ENCODE results near the gene MYBPH.

The MYBPH gene

DNA sequence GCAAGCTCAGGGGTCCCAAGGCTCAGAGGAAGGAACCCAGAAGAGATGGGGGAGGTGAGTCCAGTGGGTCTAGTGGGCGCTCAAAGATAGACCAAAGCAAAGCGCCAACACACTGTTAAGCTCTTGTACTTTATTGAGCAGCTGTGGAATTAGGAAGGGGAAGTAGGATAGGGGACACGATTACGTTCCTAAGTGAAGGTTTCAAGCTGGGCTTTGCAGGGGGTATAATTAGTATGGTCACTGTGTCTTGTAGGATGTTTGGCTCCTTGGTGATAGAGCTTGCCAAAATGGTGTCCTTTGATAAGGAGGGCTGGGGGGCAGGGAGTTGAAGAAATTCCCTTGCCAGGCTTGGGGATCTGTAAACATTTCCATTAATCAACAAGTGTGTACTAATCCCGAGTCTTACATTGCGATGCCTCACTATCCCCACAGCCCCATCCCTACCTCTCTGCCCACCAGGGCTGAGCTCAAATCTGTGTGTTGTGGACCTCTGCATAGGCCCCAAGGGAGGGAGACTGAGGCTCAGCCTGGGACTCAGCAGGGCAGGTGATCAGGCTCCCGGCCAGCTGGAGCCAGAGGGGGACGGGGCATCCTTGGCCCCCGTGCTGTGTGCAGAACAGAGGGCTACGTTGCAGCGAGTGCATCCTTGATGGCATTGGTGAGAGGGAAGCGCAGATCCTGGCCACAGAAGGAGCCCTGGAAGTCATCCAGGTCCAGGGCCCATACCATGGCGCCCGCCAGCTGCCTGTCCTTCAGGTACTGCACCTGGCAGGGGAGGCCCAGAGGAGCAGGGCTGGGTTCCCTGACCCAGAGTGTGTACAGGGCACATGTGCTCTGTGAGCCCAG, 3.4 kb upstream of the MYBPH start:
- no peak for DNase-seq (ENCODE audit: low read depth)

DNA sequence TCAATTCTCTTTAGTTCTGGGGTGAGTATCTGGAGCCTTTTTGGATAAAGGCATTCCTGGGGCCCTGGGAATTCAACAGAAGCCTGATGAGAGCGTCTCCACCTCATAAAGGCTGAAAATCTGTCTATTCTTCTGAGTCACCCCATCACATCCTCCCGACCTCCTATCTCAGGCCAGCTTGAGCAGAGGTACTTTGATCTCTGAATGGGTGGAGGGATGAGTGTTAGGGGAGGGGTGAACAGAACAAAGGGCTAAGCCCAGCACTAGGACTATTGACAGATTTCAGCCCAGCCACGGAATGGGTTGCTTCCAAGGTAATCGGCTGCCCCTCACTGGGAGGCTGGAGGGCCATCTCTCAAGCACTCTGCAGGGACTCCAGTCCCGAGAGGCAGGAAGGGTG, 2.5 kb upstream of the MYBPH start:
- peak; percentile 61 for DNase-seq (ENCODE audit: low read depth)

DNA sequence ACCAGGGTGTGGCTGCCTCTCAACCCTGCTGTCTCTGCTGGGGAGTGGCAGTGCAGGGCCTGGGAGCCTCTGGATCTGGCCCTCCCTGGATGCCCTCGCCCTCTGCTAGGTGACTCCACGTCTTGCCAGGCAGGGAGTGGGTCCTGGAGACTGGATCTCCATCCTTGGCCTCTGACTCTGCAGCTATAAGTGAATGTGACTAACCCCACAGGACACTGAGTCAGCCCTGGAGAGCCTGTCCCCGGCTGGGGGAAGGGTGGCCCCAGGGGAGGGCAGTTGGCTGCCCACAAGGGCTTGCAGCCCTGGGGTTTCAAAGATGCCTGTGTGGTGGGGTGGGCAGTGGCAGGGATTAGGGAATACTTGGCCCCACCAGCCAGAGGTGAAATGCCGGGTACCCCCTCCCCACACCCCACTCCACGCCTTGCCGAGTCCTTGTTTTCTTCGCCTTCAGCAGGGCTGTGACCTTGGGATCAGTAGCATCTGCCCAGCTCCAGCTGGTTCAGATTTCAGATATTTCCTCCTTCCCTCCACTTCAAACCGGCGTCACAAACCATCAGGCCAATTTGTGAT, 1.9 kb upstream of the MYBPH start:
- DNase-seq (ENCODE audit: low read depth) = peak; percentile 85

- no peak for DNase-seq (ENCODE audit: low read depth)
Observed at GRCh38 chr1:203177036-203177405, 1.4 kb upstream of the MYBPH start.

DNA sequence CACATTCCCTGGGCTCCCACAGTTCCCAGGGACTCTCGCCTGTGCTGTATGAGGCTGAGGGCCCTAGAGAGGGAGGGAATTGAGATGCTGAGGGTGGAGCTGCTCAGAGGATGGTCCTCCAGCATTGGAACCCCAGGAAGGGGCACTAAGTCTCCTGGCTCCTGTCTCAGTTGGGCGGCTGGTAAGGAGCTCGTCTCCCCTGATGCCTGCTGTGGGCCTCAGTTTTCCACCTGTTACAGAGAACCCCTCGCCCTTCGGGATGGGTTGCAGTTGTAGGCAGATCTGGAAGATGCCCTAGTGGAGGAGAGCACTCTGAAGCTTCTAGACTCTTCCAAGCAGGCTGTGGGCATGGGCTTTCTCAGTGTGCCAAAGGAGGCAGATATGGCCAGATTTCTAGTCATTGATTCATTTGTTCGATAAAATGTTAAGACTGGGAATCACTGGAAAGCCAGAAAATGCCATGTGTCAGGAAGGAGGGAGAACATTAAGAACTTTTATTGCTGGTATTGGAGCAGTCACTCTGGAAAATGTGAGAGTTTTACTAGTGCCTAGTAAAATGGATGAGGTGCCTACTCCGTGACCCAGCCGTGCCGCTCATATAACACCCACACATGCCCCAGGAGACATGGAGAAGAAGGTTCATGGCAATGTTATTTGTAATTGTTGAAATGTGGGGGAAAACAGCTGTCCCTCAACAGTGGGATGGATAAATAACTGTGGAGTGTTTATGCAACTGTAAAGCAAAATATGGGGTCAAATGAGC, 828 bp upstream of the MYBPH start:
- DNase-seq (ENCODE audit: low read depth) = no peak

- DNase-seq (ENCODE audit: low read depth) = no peak
Observed at GRCh38 chr1:203175827-203176241, 208 bp upstream of the MYBPH start.

- DNase-seq (ENCODE audit: low read depth) = no peak
Observed at GRCh38 chr1:203174324-203174985, 1.2 kb downstream of the MYBPH start.

GRCh38 chr1:203173566-203173965, 2.1 kb downstream of the MYBPH start:
- no peak for DNase-seq (ENCODE audit: low read depth)

DNA sequence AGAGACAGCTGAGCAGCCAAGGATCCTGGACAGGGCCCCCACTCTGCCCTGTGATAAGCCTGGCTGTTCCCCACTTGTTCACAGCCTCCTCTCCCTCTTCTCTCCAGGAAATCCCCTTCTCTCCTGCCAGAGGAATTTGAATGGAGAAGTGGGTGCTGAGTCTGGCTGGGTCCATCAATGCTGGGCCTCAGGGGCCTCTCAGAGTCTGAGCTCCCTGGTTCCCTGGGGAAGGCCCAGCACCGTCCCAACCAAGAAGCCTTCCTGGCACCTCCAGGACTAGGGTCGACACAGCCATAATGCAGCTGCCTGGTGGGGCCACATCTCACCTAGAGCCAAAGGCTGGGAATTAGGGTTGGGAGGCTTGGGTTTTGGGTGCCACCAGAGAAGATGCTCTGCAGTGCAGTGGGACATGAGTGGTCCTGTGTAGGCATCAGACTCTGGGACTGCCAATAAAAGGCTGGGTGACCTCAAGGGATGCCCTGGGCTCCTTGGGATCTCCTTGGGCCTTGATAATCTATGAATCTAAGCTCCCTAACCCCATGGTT, 2.5 kb downstream of the MYBPH start:
- no peak for DNase-seq (ENCODE audit: low read depth)

DNA sequence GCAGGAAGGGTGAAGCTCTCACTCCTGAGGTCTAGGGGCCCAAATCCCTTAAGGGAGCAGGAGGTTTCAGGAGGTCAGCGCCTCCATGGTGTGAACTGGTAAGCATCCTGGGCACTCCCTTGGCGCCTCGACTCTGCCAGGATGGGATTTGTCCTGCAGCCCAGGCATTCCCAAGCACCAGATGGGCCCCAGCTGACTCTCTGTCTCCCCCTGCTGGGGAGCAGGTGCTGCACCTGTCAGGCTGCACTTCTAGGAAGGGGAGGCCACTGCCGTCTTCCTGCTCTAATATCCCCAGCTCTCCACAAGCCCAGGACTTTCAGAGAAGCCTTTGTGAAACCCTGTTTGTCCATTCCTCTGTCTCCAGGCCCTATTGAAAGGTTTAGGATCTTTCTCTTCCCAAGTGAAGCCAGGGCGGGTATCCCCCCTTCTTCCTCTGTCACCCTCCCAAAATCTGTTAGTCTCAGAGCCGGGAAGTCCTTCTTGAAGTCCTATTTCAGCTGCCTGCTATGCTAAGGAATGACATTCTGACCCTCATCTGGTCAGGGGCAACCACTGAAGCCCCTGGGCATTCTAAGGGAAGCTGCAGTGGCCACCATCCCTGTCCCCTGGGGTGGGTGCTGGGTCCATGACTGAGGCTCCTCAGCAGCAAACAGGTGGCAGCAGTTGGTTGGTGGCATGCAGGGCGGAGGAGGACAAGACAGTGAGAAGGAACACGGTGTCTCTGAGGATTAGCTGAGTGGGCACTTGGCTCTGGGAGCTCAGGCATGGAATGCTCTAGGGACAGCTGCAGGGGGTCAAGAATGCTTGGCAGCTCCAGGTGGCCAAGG, 3.2 kb downstream of the MYBPH start:
- peak; percentile 62 for DNase-seq (ENCODE audit: low read depth)

GRCh38 chr1:203171341-203172183, 4.1 kb downstream of the MYBPH start:
- DNase-seq (ENCODE audit: low read depth) = no peak

GRCh38 chr1:203170625-203171330, 4.8 kb downstream of the MYBPH start:
- DNase-seq (ENCODE audit: low read depth) = peak; percentile 33

GRCh38 chr1:203169770-203170520, 5.7 kb downstream of the MYBPH start:
- DNase-seq (ENCODE audit: low read depth) = no peak

GRCh38 chr1:203168991-203169390, 6.6 kb downstream of the MYBPH start:
- no peak for DNase-seq (ENCODE audit: low read depth)

DNA sequence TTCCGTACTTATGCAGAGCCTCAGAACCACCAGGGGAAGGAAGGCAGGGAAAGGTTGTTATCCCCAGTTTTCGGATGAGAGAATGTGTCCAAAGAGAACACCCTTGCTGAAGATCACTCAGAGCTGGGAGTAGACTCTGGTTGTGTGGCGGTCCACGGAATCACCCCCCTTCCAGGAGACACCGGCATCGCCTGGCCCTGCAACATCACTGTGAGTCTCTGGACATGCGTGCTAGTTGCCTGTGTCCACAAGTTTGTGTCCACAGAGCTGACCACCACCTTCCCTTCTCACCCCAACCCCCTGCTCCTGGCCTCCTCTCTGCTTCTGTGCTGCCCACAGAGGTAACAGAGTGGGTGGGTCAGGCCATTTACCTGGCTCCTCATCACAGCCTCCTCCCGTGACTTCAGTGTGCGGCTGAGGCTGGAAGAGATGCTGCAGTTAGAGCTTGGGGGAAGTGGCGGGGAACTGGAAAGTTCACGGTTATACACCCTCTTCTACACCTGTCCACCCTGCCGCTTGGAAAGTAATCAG, 7.3 kb downstream of the MYBPH start:
- DNase-seq (ENCODE audit: low read depth) = no peak

GRCh38 chr1:203167913-203168200, 7.8 kb downstream of the MYBPH start:
- no peak for DNase-seq (ENCODE audit: low read depth)

GRCh38 chr1:203167026-203167912, 8.4 kb downstream of the MYBPH start:
- DNase-seq (ENCODE audit: low read depth) = no peak
